Left lung (tissue), 10 donors: ENCODE measurements around the gene IREB2. TPM values are rescaled to one million over a fixed set of nuclear protein-coding genes. Genes with fewer than 3 reads are reported as not detected.

Source experiments
- ATAC-seq: fragments of 200-7000 bp; cut with Tn5 transposase; one replicate; pipeline ENCODE4 v1.9.1; 2020; ENCODE audit warnings: moderate library complexity
- DNase-seq, 4 donors: peaks; one replicate each; pipeline ENCODE4 v3.0.0-alpha.2; 2013 to 2020
- H3K27ac ChIP-seq, 2 donors: fragments of 200-600 bp; sonication (generic) in 1 of 2; one replicate each; pipeline versions ENCODE4 v1.5.0 to v1.8.0; 2020 to 2021
- H3K27me3 ChIP-seq, 2 donors: fragments of 200-600 bp; sonication (generic) in 1 of 2; one replicate each; pipeline versions ENCODE4 v1.5.0 to v1.8.0; 2020 to 2021
- H3K36me3 ChIP-seq, 2 donors: fragments of 200-600 bp; sonication (generic) in 1 of 2; one replicate each; pipeline versions ENCODE4 v1.5.0 to v1.8.0; 2020 to 2021
- H3K4me1 ChIP-seq, 2 donors: fragments of 200-600 bp; one replicate each; pipeline ENCODE4 v1.8.0; 2021
- H3K4me3 ChIP-seq, 2 donors: fragments of 200-600 bp; sonication (generic) in 1 of 2; one replicate each; pipeline versions ENCODE4 v1.5.0 to v1.8.0; 2020 to 2021; ENCODE audit warnings: mild to moderate bottlenecking in 1 of 2
- H3K9me3 ChIP-seq, 2 donors: fragments of 200-600 bp; sonication (generic) in 1 of 2; one replicate each; pipeline versions ENCODE4 v1.5.0 to v1.8.0; 2020 to 2021
- CTCF ChIP-seq, 2 donors: fragments of 200-600 bp; sonication (generic) in 1 of 2; IDR thresholded peaks; one replicate each; pipeline versions ENCODE4 v1.5.0 to v1.8.0; 2021; ENCODE audit warnings: antibody characterized with exemption in 2 of 2
- intact Hi-C, 2 donors: fragments of 100-400 bp; cut with DNase I; formaldehyde crosslinking; loops; one replicate each; pipeline versions ENCODE4 v1.11.2 to v1.14.2; 2022
- polyA plus RNA-seq, 6 donors: library from polyadenylated mRNA; unstranded; fragments of 120-200 nt; gene quantifications; one replicate each; pipeline ENCODE4 v1.2.1, GENCODE V29; 2013; ENCODE audit not compliant: insufficient read length in 6 of 6
- total RNA-seq, 2 donors: library from RNA; stranded (reverse); fragmentation: NEBNext Ultra II Directional; extraction: Animal tissue kit (Norgen Biotek cat#: 25700); gene quantifications; one replicate each; pipeline ENCODE4 v1.2.1, GENCODE V29; 2021
- donor health status: DM: no; HTN: yes; CAD: no.
- donor health status: DM: no; HTN: no; CAD: no.

IREB2 gene
- total and polyA plus RNA-seq, 8 donors: 42.3 to 81.8 (median 70.8) TPM

GRCh38 chr15:78457101-78457500, 19.1 kb downstream of the IREB2 start:
- ATAC-seq: peak; percentile 15
- no peaks in the 10 kb centered on the region for H3K27me3 ChIP-seq
- H3K4me1 ChIP-seq: peaks cover 30 to 77% of the 10 kb centered on the region in 2 donors
- intact Hi-C loops: no loop called here
- peak in 1 of 4 donors; percentile 24 for DNase-seq
- TF ChIP-seq CTCF (IDR thresholded peaks at IDR 0.05): no peak
- H3K4me3 ChIP-seq: no peak overlapping the region
- H3K27ac ChIP-seq: no peak overlapping the region
- no peaks in the 10 kb centered on the region for H3K36me3 ChIP-seq
- H3K9me3 ChIP-seq: no peaks in the 10 kb centered on the region

GRCh38 chr15:78460737-78461136, 22.7 kb downstream of the IREB2 start:
- DNase-seq (no peak), ATAC-seq (no peak)
- Histone ChIP-seq H3K27ac (no peak overlapping the region), H3K36me3 (peaks cover 0 to 30% of the 10 kb centered on the region in 2 donors), H3K27me3 (no peaks in the 10 kb centered on the region), H3K9me3 (no peaks in the 10 kb centered on the region), H3K4me1 (peaks cover 18 to 45% of the 10 kb centered on the region in 2 donors), H3K4me3 (no peak overlapping the region)
- intact Hi-C loops: no loop called here
- TF ChIP-seq CTCF (IDR thresholded peaks at IDR 0.05): no peak

GRCh38 chr15:78461171-78461888, 23.3 kb downstream of the IREB2 start:
- DNase-seq: no peak
- Histone ChIP-seq H3K27me3 (no peaks in the 10 kb centered on the region), H3K9me3 (no peaks in the 10 kb centered on the region), H3K4me3 (no peak overlapping the region), H3K27ac (peak overlapping the region in 1 of 2 donors; percentile 46), H3K36me3 (peaks cover 0 to 36% of the 10 kb centered on the region in 2 donors), H3K4me1 (peaks cover 13 to 39% of the 10 kb centered on the region in 2 donors)
- peak; percentile 47 for ATAC-seq
- intact Hi-C loops: no loop called here
- TF ChIP-seq CTCF (IDR thresholded peaks at IDR 0.05): no peak

- intact Hi-C loops: no loop called here
- H3K36me3 ChIP-seq: peaks cover 0 to 100% of the 10 kb centered on the region in 2 donors
Observed at GRCh38 chr15:78469031-78469430, 31.0 kb downstream of the IREB2 start.

More at GRCh38 chr15:78469031-78469430, 31.0 kb downstream of the IREB2 start:
- no peaks in the 10 kb centered on the region for H3K4me1 ChIP-seq
- ATAC-seq (no peak), DNase-seq (no peak)
- TF ChIP-seq CTCF (IDR thresholded peaks at IDR 0.05): no peak
- no peaks in the 10 kb centered on the region for H3K9me3 ChIP-seq
- no peak overlapping the region for H3K27ac ChIP-seq
- H3K4me3 ChIP-seq: no peak overlapping the region
- no peaks in the 10 kb centered on the region for H3K27me3 ChIP-seq
